Astrocyte of the cerebellum (primary cell): ENCODE data around the gene TSR3.

Experiments used
- DNase-seq: peaks from one replicate; pipeline ENCODE4 v3.0.0-alpha.2; 2011; ENCODE audit warnings: low read depth
- H3K4me3 ChIP-seq: 2 replicates; pipeline ENCODE4 v1.5.1; 2011; ENCODE audit warnings: mild to moderate bottlenecking, low read depth, low read length, moderate library complexity
- CTCF ChIP-seq: IDR thresholded peaks from 2 replicates; pipeline ENCODE4 v1.5.1; 2012; ENCODE audit warnings: low read length, low read depth, moderate library complexity, mild to moderate bottlenecking; ENCODE audit errors: missing control alignments
- in situ Hi-C: cut with HindIII; loops from 2 replicates; pipeline ENCODE4 v1.10.0; 2017; ENCODE audit warnings: low sequenced_read_pairs

TSR3 gene

GRCh38 chr16:1387331-1387730, 35.7 kb upstream of the TSR3 start:
- no peak overlapping the region for H3K4me3 ChIP-seq
- in situ Hi-C loops, result loop anchor here (25.0 kb wide), 2 partner anchors 100 kb away; partner anchors contain the start of genes CLCN7, PTX4 and TELO2
- TF ChIP-seq CTCF, result no peak
- no peak for DNase-seq

GRCh38 chr16:1385232-1385631, 33.6 kb upstream of the TSR3 start:
- DNase-seq, result no peak
- no peak for TF ChIP-seq CTCF
- in situ Hi-C loops, result loop anchor here (25.0 kb wide), 2 partner anchors 98 to 102 kb away; partner anchors contain the start of genes CLCN7, PTX4 and TELO2
- no peak overlapping the region for H3K4me3 ChIP-seq

GRCh38 chr16:1383556-1383955, 31.9 kb upstream of the TSR3 start:
- in situ Hi-C loops, result loop anchor here (25.0 kb wide), 2 partner anchors 96 to 104 kb away; partner anchors contain the start of genes CLCN7, PTX4 and TELO2
- H3K4me3 ChIP-seq, result no peak overlapping the region
- DNase-seq, result no peak
- TF ChIP-seq CTCF, result no peak

- in situ Hi-C loops, result loop anchor here (25.0 kb wide), 2 partner anchors 95 to 105 kb away; partner anchors contain the start of genes CLCN7, PTX4 and TELO2
- H3K4me3 ChIP-seq, result no peak overlapping the region
- DNase-seq, result no peak
- TF ChIP-seq CTCF, result no peak
Observed at GRCh38 chr16:1381612-1382406, 30.1 kb upstream of the TSR3 start.

- H3K4me3 ChIP-seq, result no peak overlapping the region
- DNase-seq, result no peak
- in situ Hi-C loops, result loop anchor here (25.0 kb wide), 2 partner anchors 93 to 107 kb away; partner anchors contain the start of genes CLCN7, PTX4 and TELO2
- no peak for TF ChIP-seq CTCF
Observed at GRCh38 chr16:1380195-1380594, 28.5 kb upstream of the TSR3 start.

- in situ Hi-C loops, result loop anchor here (25.0 kb wide), 2 partner anchors 92 to 108 kb away; partner anchors contain the start of genes CLCN7, PTX4 and TELO2
- no peak for TF ChIP-seq CTCF
Observed at GRCh38 chr16:1379304-1380076, 27.8 kb upstream of the TSR3 start.

More at GRCh38 chr16:1379304-1380076, 27.8 kb upstream of the TSR3 start:
- H3K4me3 ChIP-seq, result peak overlapping the region; percentile 47
- DNase-seq, result no peak
